GM21526 (cell line): ENCODE results near the gene CDH1.
"Not testable (repeated sequence)": the region's sequence is repeated elsewhere in the genome, so short reads cannot be mapped to it uniquely, and the experiment has no call there.

Experiments used
- ATAC-seq: cut with Tn5 transposase; IDR thresholded peaks from one replicate; pipeline ENCODE4 v1.9.1; 2021; ENCODE audit warnings: moderate library complexity; ENCODE audit not compliant: unreplicated experiment, low FRiP score

Gene CDH1

GRCh38 chr16:68737046-68737729, at the start of gene CDH1:
Gene CDH1 (plus strand): TSS chr16:68737292. CDS start chr16:68737416, 124 bp downstream.
- ATAC-seq, result no peak

GRCh38 chr16:68689921-68690320, 47.2 kb upstream of the CDH1 start:
- ATAC-seq, result no peak

- no peak for ATAC-seq
Observed at GRCh38 chr16:68695575-68695974, 41.5 kb upstream of the CDH1 start.

GRCh38 chr16:68696514-68696913, 40.6 kb upstream of the CDH1 start:
- ATAC-seq, result no peak

DNA sequence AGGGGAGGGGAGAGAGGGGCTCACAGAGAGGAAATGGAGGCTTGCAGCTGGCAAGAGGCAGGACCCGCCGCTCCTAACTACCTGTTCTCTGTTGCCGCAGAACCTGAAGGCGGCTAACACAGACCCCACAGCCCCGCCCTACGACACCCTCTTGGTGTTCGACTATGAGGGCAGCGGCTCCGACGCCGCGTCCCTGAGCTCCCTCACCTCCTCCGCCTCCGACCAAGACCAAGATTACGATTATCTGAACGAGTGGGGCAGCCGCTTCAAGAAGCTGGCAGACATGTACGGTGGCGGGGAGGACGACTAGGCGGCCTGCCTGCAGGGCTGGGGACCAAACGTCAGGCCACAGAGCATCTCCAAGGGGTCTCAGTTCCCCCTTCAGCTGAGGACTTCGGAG, 39.0 kb upstream of the CDH1 start:
- no peak for ATAC-seq

- ATAC-seq, result no peak
Observed at GRCh38 chr16:68700120-68700519, 37.0 kb upstream of the CDH1 start.

GRCh38 chr16:68700831-68701230, 36.3 kb upstream of the CDH1 start:
- ATAC-seq, result no peak

- no peak for ATAC-seq
Observed at GRCh38 chr16:68704232-68704867, 32.7 kb upstream of the CDH1 start.

DNA sequence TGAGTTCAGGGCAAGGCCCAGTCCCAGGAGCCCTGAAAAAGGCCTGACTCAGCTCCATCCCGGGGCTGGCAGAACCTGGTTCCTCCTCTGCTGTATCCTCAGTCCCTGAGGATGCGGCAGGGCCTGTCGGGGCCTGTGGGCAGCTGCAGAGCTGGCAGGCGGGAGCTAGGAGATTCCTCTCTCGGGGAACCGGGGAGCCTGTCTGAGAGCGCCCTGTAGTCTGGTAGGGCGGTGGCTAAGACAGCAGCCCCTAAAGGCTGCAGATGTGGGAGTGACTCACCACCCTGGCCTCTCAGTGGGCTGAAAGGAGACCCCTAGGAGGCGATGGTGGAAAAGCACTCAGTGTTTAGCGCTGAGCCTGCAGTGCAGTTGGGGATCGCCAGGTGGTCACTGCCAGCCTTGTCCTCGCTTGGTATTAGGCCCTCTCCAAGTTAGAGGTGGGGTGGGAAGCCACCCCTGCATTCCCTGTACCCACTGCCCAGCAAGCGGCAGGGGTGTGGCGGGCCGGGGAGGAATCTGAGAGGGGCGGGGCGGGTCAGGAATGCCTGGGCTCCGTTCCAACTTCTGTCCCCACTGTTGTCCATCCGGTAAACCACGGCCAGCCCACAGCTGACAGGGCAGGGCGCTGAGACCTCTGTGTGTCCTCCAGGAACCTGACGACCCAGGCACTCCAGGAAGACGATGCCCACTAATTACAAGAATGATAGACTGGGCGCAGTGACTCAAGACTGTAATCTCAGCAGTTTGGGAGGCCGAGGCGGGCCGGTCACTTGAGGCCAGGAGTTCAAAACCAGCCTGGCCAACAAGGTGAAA, 29.5 kb upstream of the CDH1 start:
- no peak for ATAC-seq

GRCh38 chr16:68710211-68710610, 26.9 kb upstream of the CDH1 start:
- ATAC-seq, result no peak

DNA sequence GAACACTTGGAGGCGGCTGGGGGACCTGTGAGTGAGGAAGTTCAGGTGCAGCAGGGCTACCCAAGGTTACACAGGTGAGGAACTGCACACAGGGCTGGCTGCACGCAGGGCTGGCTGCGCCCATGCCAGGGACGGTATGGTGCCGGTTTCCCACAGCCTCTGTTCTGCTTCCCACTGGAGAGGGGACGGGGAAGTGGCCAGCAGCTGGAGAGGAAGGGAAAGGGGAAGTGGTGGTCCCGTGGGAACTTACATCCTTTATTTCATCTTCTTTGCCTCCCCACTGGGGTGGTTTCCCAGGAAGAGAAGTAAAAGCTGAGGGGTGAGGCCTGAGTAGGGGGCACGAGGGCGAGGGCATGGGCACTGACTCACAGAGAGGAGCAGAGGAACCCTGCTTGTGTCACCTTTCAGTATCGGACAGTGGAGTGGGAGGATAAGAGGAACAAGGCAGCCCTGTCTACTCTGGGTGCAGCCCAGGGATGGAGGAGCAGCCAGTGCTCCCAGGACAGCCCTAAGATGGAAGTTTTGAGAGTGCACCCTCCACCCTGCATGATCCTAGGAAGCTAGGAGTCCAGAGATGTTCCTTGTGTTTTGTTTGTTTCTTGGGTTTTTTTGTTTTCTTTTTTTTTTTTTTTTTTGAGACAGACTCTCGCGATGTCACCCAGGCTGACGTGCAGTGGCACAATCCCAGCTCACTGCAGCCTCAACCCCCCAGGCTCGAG, 25.5 kb upstream of the CDH1 start:
- no peak for ATAC-seq

GRCh38 chr16:68713361-68713760, 23.7 kb upstream of the CDH1 start:
- no peak for ATAC-seq

DNA sequence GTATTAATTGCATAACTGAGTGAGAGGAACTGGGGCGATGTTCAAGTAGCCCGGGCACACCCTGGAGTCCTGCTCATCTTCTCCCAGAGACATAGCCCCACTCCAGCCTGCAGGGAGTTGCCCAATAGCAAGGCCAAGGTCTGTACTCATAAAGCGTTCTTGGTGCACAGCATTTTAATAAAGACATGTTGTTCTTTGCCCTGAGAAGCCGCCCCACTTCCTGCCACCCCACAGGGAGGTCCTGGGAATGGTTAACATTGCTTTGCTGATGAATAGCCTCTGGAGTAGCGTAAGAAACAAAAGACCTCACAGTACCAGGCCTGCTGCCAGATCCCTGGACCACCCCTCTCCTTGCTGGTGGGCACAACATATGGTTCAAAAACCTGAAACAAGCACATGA, 21.6 kb upstream of the CDH1 start:
- no peak for ATAC-seq

DNA sequence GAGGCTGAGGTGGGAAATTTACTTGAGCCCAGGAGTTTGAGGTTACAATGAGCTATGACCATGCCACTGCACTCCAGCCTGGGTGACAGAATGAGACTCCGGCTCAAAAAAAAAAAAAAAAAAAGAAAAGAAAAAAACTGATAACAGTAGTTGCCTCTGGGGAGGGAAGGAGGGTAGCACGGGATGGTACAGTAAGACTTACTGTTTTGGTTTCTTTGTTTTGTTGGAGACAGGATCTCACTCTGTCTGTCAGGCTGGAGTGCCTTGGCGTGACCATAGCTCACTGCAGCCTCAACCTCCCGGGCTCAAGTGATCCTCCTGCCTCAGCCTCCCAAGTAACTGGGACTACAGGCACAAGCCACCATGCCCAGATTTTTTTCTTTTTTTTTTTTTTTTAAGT, 20.6 kb upstream of the CDH1 start:
- ATAC-seq, result not testable (repeated sequence)

GRCh38 chr16:68717684-68718083, 19.4 kb upstream of the CDH1 start:
- ATAC-seq, result no peak

DNA sequence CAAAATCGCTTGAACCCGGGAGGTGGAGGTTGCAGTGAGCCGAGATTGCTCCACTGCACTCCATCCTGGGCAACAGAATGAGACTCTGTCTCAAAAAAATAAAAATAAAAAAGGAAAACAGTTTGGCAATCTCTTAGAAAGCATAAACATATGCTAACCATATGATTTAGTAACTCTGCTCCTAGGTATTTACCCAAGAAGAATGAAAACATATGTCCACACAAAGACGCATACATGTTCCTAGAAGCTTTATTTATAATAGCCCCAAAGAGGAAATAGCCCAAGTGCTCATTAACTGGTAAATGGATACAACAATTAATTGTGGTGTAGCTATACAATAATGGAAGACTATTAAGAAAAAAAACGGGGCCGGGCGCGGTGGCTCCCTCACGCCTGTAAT, 18.5 kb upstream of the CDH1 start:
- no peak for ATAC-seq

DNA sequence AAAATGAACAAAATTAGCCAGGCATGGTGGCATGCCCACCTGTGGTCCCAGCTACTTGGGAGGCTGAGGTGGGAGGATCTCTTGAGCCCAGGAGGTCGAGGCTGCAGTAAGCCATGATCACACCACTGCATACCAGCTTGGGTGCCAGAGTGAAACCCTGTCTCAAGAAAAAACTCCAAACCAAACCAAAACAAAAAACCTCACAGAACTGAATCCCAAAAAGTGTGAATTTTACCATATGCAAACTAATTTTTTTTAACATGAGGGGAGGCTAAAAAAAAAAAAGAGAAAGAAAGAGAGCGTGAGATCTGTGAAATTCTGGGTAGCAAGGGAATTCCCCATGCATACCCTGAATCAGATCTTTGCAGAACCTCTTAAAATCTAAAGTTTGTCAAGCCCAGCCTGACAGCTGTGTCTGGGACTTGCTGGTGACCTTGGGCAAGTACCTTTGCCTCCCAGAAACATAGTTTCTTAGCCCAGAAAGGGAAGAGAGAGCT, 17.1 kb upstream of the CDH1 start:
- no peak for ATAC-seq

DNA sequence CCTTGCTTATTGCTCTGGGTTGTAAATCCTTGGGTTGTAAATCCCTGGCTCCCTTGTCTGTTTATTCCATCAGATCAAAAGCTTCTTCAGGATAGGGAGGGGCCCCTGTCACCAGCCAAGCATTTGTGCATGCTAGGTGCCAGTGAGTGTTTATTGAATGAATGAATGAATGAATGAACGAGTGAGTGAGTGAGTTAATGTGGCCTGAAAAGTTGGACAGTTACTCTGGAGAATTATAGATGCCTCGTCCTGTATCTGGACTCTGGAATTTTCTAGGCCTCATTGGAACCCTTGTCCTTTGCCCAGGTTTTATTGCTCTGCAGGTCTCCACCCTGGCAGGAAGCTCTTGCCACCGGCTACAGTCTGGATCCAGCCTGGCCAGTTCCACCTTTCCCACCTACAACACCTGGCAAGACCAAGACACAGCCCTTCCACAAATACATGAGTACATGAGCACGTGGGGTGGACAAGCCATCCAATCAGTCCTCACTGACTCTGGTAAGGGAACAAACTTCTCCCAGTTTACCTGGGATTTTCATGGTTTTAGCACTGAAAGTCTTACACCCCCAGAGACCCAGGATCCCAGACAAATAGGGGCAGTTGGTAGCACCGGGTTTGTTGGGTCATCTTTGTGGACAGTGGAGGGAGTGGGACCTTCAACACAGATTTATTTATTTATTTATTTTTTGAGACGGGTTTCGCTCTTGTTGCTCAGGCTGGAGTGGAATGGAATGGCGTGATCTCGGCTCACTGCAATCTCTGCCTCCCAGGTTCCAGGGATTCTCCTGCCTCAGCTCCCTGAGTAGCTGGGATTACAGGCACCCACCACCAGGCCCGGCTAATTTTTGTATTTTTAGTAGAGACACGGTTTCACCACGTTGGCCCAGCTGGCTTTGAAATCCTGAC, 14.7 kb upstream of the CDH1 start:
- no peak for ATAC-seq

DNA sequence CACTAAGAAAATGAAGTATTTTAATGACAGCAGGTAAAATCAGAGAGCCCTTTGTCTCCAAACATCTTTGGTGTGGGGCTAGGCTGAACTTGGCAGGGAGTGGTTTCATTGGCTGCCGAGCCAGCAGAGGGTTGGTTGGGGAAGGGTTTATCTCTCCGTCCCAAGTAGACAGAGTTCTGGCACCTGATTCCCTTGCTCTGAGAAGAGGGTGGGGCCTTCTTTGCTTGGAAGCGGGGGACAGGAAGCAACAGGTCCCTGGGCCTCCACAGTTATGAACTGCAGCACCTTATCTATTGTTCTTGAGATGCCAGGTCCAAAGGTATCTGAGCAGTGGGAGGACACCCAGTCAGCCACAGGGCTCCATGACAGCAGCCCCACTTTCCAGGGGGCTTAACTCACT, 12.3 kb upstream of the CDH1 start:
- no peak for ATAC-seq

DNA sequence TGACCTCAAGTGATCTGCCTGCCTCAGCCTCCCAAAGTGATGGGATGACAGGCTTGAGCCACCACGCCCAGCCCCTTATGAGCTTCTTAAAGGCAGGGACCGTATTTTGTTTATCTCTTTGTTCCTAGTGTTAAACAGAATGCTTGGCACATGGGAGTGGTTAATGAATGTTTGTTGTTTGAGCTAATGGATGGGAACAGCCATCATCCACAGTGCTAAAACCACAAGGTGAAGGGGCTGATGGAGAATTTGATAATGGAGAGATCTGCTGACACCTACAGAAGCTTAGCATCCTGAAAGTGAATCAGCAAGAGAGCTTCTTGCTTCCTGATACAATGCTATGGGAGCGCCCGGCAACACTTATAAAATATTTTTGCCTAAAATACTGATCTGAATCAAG, 8.6 kb upstream of the CDH1 start:
- ATAC-seq, result no peak
